Caco-2 (cell line): ENCODE results near the gene SLC4A5. TPM values are rescaled to one million over a fixed set of nuclear protein-coding genes. Genes with fewer than 3 reads are reported as not detected.

ENCODE experiments used
- BruUV-seq: library from RNA; stranded (reverse); fragments of 400-500 nt; replicated peaks from 2 replicates; lab custom pipeline; 2021; lab: Mats Ljungman, UMichigan
- CTCF ChIA-PET: fragments of 300-600 bp; sonication (Branson Sonifier 250); formaldehyde crosslinking; loops from one replicate; lab custom pipeline; 2022; ENCODE audit warnings: antibody characterized with exemption; lab: Charles Lee
- POLR2A ChIA-PET: fragments of 300-600 bp; sonication (Branson Sonifier 250); formaldehyde crosslinking; loops from one replicate; lab custom pipeline; 2022; ENCODE audit warnings: antibody characterized with exemption; lab: Charles Lee
- DNase-seq, 2 experiments: peaks; one replicate each; pipeline versions ENCODE4 v3.0.0 to v3.0.0-alpha.2; 2020 to 2022
- H3K27me3 ChIP-seq: replicated peaks from 2 replicates; pipeline ENCODE4 v1.6.0; 2011; ENCODE audit warnings: low read length; ENCODE audit not compliant: control insufficient read depth, insufficient read depth
- H3K36me3 ChIP-seq: 2 replicates; pipeline ENCODE4 v1.5.1; 2011; ENCODE audit warnings: low read length; ENCODE audit not compliant: control insufficient read depth, insufficient read depth
- H3K4me1 ChIP-seq: fragments of 250-450 bp; sonication (Bioruptor Pico); 2 replicates; pipeline ENCODE4 v1.5.1; 2020; ENCODE audit warnings: mild to moderate bottlenecking
- H3K4me3 ChIP-seq: 2 replicates; pipeline ENCODE4 v1.5.1; 2011; ENCODE audit warnings: low read depth, mild to moderate bottlenecking, control low read depth, low read length
- H3K9me3 ChIP-seq: fragments of 250-450 bp; sonication (Bioruptor Pico); 2 replicates; pipeline ENCODE4 v1.5.1; 2020; ENCODE audit warnings: mild to moderate bottlenecking, moderate library complexity
- H3K27ac Mint-ChIP-seq: one replicate; pipeline ENCODE4 v1.8.0; 2022; ENCODE audit warnings: mixed read lengths; ENCODE audit not compliant: unreplicated experiment
- H3K27me3 Mint-ChIP-seq: one replicate; pipeline ENCODE4 v1.8.0; 2022; ENCODE audit warnings: mixed read lengths; ENCODE audit not compliant: insufficient read depth, unreplicated experiment
- H3K36me3 Mint-ChIP-seq: one replicate; pipeline ENCODE4 v1.8.0; 2022; ENCODE audit warnings: mild to moderate bottlenecking, mixed read lengths; ENCODE audit not compliant: insufficient read depth, unreplicated experiment
- H3K4me1 Mint-ChIP-seq: one replicate; pipeline ENCODE4 v1.8.0; 2022; ENCODE audit warnings: low read depth, mixed read lengths; ENCODE audit not compliant: unreplicated experiment
- H3K4me3 Mint-ChIP-seq: one replicate; pipeline ENCODE4 v1.8.0; 2022; ENCODE audit warnings: mild to moderate bottlenecking, moderate library complexity, mixed read lengths; ENCODE audit not compliant: unreplicated experiment
- H3K9me3 Mint-ChIP-seq: one replicate; pipeline ENCODE4 v1.8.0; 2022; ENCODE audit warnings: mixed read lengths; ENCODE audit not compliant: unreplicated experiment
- intact Hi-C: fragments of 100-400 bp; cut with micrococcal nuclease; formaldehyde crosslinking; loops from one replicate; pipeline ENCODE4 v1.10.0; 2022; ENCODE audit not compliant: unreplicated experiment
- total RNA-seq: library from RNA; stranded (reverse); gene quantifications from 2 replicates; pipeline ENCODE4 v1.2.3, GENCODE V29; 2022
- TF ChIP-seq, protein P1 (sequence below), 2 experiments: fragments of 200-600 bp in 1 of 2; IDR thresholded peaks; 1 replicate in 1 of 2; 2 replicates in 1 of 2; pipeline versions ENCODE4 v1.5.1 to v1.8.0; 2011 to 2022; ENCODE audit warnings: antibody characterized with exemption in 1 of 2, control low read depth in 1 of 2, inconsistent platforms in 1 of 2, low read depth in 1 of 2, low read length in 1 of 2, mild to moderate bottlenecking in 1 of 2, moderate library complexity in 1 of 2; ENCODE audit not compliant: insufficient read depth in 1 of 2, severe bottlenecking in 1 of 2, unreplicated experiment in 1 of 2

The SLC4A5 gene
- total RNA-seq, 1 experiment from 2014 or later, result 2.2 TPM

GRCh38 chr2:74334931-74335333, 8.3 kb downstream of the SLC4A5 start:
- peak; percentile 79 to 85 for DNase-seq
- H3K36me3 Mint-ChIP-seq, result no peaks in the 10 kb centered on the region
- no peak overlapping the region for H3K27ac Mint-ChIP-seq
- no peak overlapping the region for H3K4me3 Mint-ChIP-seq
- no peaks in the 10 kb centered on the region for H3K27me3 ChIP-seq
- no peaks in the 10 kb centered on the region for H3K36me3 ChIP-seq
- intact Hi-C loops, result loop anchor here (1.0 kb wide), 2 partner anchors 68 to 85 kb away; no protein-coding TSS in a partner anchor
- H3K4me3 ChIP-seq, result no peak overlapping the region
- ChIA-PET POLR2A (no interaction called here), CTCF (interaction anchor here (0.5 to 2.1 kb wide), 24 partner anchors 8 to 655 kb away, joined by 3 to 31 read pairs (median 4); no protein-coding TSS in a partner anchor)
- H3K9me3 Mint-ChIP-seq, result no peaks in the 10 kb centered on the region
- H3K9me3 ChIP-seq, result no peaks in the 10 kb centered on the region
- H3K27me3 Mint-ChIP-seq, result no peaks in the 10 kb centered on the region
- H3K4me1 Mint-ChIP-seq, result no peaks in the 10 kb centered on the region
- H3K4me1 ChIP-seq, result no peaks in the 10 kb centered on the region
- TF ChIP-seq, protein P1, sequence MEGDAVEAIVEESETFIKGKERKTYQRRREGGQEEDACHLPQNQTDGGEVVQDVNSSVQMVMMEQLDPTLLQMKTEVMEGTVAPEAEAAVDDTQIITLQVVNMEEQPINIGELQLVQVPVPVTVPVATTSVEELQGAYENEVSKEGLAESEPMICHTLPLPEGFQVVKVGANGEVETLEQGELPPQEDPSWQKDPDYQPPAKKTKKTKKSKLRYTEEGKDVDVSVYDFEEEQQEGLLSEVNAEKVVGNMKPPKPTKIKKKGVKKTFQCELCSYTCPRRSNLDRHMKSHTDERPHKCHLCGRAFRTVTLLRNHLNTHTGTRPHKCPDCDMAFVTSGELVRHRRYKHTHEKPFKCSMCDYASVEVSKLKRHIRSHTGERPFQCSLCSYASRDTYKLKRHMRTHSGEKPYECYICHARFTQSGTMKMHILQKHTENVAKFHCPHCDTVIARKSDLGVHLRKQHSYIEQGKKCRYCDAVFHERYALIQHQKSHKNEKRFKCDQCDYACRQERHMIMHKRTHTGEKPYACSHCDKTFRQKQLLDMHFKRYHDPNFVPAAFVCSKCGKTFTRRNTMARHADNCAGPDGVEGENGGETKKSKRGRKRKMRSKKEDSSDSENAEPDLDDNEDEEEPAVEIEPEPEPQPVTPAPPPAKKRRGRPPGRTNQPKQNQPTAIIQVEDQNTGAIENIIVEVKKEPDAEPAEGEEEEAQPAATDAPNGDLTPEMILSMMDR (IDR thresholded peaks at IDR 0.05; ENCODE audit: insufficient read depth in 1 of 2, low read depth in 1 of 2, low read length in 1 of 2, severe bottlenecking in 1 of 2, unreplicated experiment in 1 of 2), result peak; percentile 97
- BruUV-seq, result no TSS peak

- no peaks in the 10 kb centered on the region for H3K36me3 ChIP-seq
- POLR2A ChIA-PET, result no interaction called here
- CTCF ChIA-PET, result interaction anchor here (0.5 to 2.1 kb wide), 13 partner anchors 10 to 510 kb away, joined by 3 to 31 read pairs (median 5); partner anchors contain the start of gene STAMBP
- no peaks in the 10 kb centered on the region for H3K4me1 Mint-ChIP-seq
- no peak for DNase-seq
- H3K27ac Mint-ChIP-seq, result no peak overlapping the region
- intact Hi-C loops, result no loop called here
- H3K9me3 Mint-ChIP-seq, result no peaks in the 10 kb centered on the region
- H3K27me3 ChIP-seq, result no peaks in the 10 kb centered on the region
- TF ChIP-seq, protein P1 (IDR thresholded peaks at IDR 0.05; ENCODE audit: insufficient read depth in 1 of 2, low read depth in 1 of 2, low read length in 1 of 2, severe bottlenecking in 1 of 2, unreplicated experiment in 1 of 2), result no peak
- BruUV-seq, result no TSS peak
- no peaks in the 10 kb centered on the region for H3K4me1 ChIP-seq
- no peaks in the 10 kb centered on the region for H3K36me3 Mint-ChIP-seq
- H3K4me3 Mint-ChIP-seq, result no peak overlapping the region
- H3K27me3 Mint-ChIP-seq, result no peaks in the 10 kb centered on the region
- H3K4me3 ChIP-seq, result no peak overlapping the region
- no peaks in the 10 kb centered on the region for H3K9me3 ChIP-seq
Observed at GRCh38 chr2:74333896-74334586, 9.2 kb downstream of the SLC4A5 start.

DNA sequence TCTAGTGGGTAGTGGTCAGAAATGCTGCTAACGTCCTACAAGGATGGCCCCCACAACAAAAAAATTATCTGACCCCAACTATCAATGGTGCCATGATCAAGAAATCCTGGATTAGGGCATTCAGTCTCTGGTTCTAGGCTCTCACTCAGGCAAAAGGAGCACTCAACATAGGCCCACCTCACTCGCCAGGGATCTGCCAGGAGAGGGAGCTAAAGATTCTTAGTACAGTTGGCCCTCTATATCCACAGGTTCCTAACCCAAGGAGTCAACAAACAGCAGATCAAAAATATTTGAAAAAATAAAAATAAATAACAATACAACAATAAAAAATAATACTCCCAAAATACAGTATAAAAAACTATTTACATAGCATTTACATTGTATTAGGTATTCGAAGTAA, 10.0 kb downstream of the SLC4A5 start:
- peak in 1 of 2 experiments; percentile 34 for DNase-seq
- H3K36me3 Mint-ChIP-seq, result no peaks in the 10 kb centered on the region
- intact Hi-C loops, result no loop called here

More for the DNA sequence above, 10.0 kb downstream of the SLC4A5 start:
- no peaks in the 10 kb centered on the region for H3K27me3 Mint-ChIP-seq
- H3K27ac Mint-ChIP-seq, result no peak overlapping the region
- Histone ChIP-seq H3K9me3 (no peaks in the 10 kb centered on the region), H3K4me1 (no peaks in the 10 kb centered on the region), H3K27me3 (no peaks in the 10 kb centered on the region), H3K4me3 (no peak overlapping the region), H3K36me3 (no peaks in the 10 kb centered on the region)
- CTCF ChIA-PET, result interaction anchor here (1.3 kb wide), 1 partner anchor 505 kb away, joined by 3 read pairs; the partner anchor contains the start of gene STAMBP
- H3K4me3 Mint-ChIP-seq, result no peak overlapping the region
- TF ChIP-seq, protein P1 (IDR thresholded peaks at IDR 0.05; ENCODE audit: insufficient read depth in 1 of 2, low read depth in 1 of 2, low read length in 1 of 2, severe bottlenecking in 1 of 2, unreplicated experiment in 1 of 2), result peak; percentile 22 to 35
- BruUV-seq, result no TSS peak
- POLR2A ChIA-PET, result no interaction called here
- no peaks in the 10 kb centered on the region for H3K9me3 Mint-ChIP-seq
- no peaks in the 10 kb centered on the region for H3K4me1 Mint-ChIP-seq
